ENCODE measurements around the gene SEMA3G.

DNA sequence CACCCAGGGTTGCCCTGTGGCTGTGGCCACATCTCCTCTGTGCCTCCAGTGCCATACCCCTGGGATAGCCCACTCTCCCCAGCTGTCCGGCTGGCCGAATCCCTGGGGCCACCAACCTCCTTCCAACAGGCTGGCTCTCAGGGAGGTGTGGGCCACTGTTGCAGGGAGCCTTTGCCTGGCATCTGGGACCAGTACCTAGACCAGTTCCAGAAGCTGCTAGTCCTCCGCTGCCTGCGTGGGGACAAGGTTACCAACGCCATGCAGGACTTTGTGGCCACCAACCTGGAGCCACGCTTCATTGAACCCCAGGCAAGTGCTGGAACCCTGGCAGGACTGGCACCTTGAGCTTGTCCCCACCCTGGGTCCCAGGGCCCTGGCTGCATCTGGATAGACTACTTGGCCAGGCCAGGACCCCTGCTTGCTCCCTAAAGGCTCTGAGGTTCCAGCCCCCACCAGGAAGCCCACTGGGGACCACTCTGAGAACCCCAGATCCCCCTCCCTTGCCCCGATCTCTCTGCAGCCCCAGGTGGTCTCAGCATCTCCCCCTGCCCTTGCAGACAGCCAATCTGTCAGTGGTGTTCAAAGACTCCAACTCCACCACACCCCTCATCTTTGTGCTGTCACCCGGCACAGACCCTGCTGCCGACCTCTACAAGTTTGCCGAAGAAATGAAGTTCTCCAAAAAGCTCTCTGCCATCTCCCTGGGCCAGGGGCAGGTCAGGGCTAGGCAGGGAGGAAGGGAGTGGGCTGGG lies 50.0 kb downstream of the SEMA3G start:
- TF ChIP-seq, protein P1, sequence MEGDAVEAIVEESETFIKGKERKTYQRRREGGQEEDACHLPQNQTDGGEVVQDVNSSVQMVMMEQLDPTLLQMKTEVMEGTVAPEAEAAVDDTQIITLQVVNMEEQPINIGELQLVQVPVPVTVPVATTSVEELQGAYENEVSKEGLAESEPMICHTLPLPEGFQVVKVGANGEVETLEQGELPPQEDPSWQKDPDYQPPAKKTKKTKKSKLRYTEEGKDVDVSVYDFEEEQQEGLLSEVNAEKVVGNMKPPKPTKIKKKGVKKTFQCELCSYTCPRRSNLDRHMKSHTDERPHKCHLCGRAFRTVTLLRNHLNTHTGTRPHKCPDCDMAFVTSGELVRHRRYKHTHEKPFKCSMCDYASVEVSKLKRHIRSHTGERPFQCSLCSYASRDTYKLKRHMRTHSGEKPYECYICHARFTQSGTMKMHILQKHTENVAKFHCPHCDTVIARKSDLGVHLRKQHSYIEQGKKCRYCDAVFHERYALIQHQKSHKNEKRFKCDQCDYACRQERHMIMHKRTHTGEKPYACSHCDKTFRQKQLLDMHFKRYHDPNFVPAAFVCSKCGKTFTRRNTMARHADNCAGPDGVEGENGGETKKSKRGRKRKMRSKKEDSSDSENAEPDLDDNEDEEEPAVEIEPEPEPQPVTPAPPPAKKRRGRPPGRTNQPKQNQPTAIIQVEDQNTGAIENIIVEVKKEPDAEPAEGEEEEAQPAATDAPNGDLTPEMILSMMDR (IDR thresholded peaks at IDR 0.05): no peak
- no peak for TF ChIP-seq POLR2A (IDR thresholded peaks at IDR 0.05)

Data from uterus (tissue), 2 donors.